AG04450 (cell line): ENCODE data around the gene STXBP6. TPM values are rescaled to one million over a fixed set of nuclear protein-coding genes. Genes with fewer than 3 reads are reported as not detected.

Source experiments
- CTCF ChIA-PET: fragments of 300-600, 350-600 bp; formaldehyde crosslinking; extraction: SDS; loops from one replicate; lab custom pipeline; 2022; ENCODE audit warnings: antibody characterized with exemption, inconsistent platforms; lab: Charles Lee
- POLR2A ChIA-PET: fragments of 350-600 bp; formaldehyde crosslinking; extraction: SDS; loops from one replicate; lab custom pipeline; 2021; ENCODE audit warnings: antibody characterized with exemption, inconsistent platforms; lab: Yijun Ruan, JAX
- DNase-seq: peaks from one replicate; pipeline ENCODE4 v3.0.0-alpha.2; 2011; ENCODE audit warnings: low read depth, low spot score
- H3K27ac ChIP-seq: one replicate; pipeline ENCODE4 v1.5.1; 2012; ENCODE audit warnings: low read depth, low read length, control low read depth
- H3K27me3 ChIP-seq: one replicate; pipeline ENCODE4 v1.6.0; 2012; ENCODE audit warnings: low read length; ENCODE audit not compliant: control insufficient read depth, insufficient read depth
- H3K4me3 ChIP-seq: 2 replicates; pipeline ENCODE4 v1.5.1; 2011; ENCODE audit warnings: mild to moderate bottlenecking, low read depth, low read length, control low read depth
- H3K9me3 ChIP-seq: 2 replicates; pipeline ENCODE4 v1.5.1; 2012; ENCODE audit warnings: low read length; ENCODE audit not compliant: control insufficient read depth, insufficient read depth
- CTCF ChIP-seq: IDR thresholded peaks from 2 replicates; pipeline ENCODE4 v1.5.1; 2011; ENCODE audit warnings: low read depth, low read length, control low read depth, inconsistent platforms
- polyA plus RNA-seq: library from polyadenylated mRNA; depleted of rRNA; stranded (reverse); fragments of >200 nt; gene quantifications from 2 replicates; pipeline ENCODE4 v1.2.3, GENCODE V29; 2011

Gene STXBP6
- polyA plus RNA-seq, 1 experiment: 0.16 TPM

DNA sequence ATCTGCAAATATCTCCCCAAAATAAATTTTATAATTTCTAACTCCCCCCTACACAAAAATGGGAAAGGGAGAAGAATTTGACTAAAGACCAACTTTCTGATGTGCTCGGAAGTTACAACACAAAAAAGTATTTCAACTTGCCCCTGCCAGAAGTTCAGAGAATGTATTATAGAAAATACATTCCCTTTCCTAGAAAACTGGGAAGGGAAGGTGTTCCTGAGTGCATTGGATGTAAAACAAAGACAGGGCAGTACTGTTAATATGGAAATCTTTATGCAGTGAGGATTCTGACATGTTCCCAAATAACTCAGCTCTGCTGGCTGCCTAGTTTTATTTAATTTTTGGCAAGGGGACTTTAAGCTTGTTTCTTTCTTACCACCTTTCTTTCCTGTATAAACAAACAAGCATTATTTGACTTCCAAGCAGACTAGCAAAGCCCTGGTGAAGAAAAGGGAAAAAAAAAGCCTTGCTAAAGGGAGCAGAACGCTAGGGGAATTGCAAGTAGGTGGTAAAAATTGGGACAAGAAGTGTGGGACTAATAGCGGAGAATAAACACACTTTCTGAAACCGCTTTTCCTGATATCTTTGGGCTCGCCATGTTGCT lies 124.1 kb downstream of the STXBP6 start:
- Histone ChIP-seq H3K27ac (no peak overlapping the region), H3K9me3 (no peaks in the 10 kb centered on the region), H3K4me3 (no peak overlapping the region), H3K27me3 (no peaks in the 10 kb centered on the region)
- no peak for DNase-seq
- POLR2A ChIA-PET: no interaction called here
- no peak for TF ChIP-seq CTCF
- CTCF ChIA-PET: no interaction called here

DNA sequence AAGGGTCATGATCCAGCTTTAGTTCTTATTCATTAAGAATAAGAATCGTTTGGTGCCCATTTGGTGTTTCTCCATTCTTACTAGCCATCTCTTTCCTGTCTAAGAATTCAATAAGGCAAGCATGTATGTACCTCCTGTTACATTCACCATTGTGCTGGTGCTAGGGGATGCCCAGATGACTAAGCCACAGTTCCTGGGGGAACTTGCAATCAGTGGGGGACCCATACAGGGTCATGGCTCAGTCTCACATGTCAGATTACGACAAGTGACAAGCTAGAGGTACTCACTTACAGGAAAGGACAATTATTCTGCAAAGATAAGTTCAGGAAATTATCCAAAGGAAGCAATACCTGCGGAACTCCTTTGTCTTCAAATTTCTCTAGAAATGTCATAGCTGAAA lies 125.4 kb downstream of the STXBP6 start:
- H3K9me3 ChIP-seq: no peaks in the 10 kb centered on the region
- ChIA-PET POLR2A (no interaction called here), CTCF (no interaction called here)
- no peak overlapping the region for H3K27ac ChIP-seq
- no peak for TF ChIP-seq CTCF
- H3K4me3 ChIP-seq: no peak overlapping the region
- no peaks in the 10 kb centered on the region for H3K27me3 ChIP-seq
- no peak for DNase-seq

GRCh38 chr14:24921903-24922302 lies 128.0 kb downstream of the STXBP6 start:
- DNase-seq: no peak
- ChIA-PET CTCF (no interaction called here), POLR2A (no interaction called here)
- no peak overlapping the region for H3K27ac ChIP-seq
- no peaks in the 10 kb centered on the region for H3K9me3 ChIP-seq
- H3K4me3 ChIP-seq: no peak overlapping the region
- H3K27me3 ChIP-seq: no peaks in the 10 kb centered on the region
- no peak for TF ChIP-seq CTCF

DNA sequence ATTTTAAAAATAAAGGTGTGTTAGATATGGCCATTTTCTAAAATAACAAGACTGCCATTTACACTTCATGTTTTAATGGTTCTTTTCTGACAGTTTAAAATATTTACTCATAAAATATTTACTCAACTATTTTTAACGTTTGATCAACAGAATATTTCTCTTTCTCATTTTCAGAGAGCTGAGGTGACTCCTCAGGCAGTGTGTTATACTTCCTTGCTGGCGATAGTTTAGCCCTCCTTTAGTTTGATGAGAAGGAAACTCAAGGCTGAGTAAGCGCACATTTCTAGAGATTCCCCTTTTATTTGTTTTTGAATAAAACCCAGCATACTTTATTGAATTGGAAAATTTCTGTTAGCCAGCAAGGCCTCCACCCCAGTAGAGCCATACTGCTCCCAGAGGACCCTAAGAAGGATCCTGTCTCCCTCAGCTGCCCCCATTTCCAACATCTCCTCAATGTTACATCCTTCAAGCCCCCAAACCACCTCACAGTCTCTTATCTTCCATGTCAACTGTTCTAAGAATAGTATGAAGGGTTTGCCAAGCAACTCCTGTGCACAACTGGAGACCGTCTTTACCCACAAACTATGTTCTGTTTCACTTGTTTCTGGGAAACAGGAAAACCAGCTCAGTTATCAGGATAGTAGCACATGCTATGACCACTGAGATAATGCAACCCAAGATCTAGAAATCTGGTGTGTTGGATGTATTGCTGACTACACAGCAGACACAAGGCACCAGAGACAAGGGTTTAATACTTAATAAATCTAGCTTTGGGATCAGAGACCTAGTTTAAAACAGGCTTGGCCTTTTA lies 129.5 kb downstream of the STXBP6 start:
- Histone ChIP-seq H3K9me3 (no peaks in the 10 kb centered on the region), H3K27me3 (no peaks in the 10 kb centered on the region), H3K4me3 (no peak overlapping the region), H3K27ac (no peak overlapping the region)
- no peak for TF ChIP-seq CTCF
- ChIA-PET CTCF (no interaction called here), POLR2A (no interaction called here)
- no peak for DNase-seq

DNA sequence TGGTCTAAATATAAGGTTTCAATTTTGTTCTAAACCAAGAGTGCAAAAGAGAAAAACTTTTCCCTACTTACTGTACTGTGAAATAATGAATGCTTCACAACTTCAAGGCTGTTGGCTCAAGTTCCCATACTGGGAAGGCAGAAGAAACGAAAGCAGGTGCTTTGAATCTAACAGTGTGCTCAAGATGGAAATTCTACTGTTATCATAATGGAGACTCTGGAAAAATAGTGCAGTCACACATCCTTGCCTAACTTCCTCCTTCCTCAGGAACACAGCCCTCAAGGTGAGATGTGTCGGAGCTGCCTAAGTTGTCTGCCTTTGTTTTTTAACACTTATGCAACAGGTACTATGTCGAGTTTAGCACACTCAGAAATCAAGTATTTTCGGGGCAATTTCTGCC lies 131.1 kb downstream of the STXBP6 start:
- no peaks in the 10 kb centered on the region for H3K9me3 ChIP-seq
- H3K27me3 ChIP-seq: no peaks in the 10 kb centered on the region
- POLR2A ChIA-PET: no interaction called here
- no peak overlapping the region for H3K27ac ChIP-seq
- no peak for DNase-seq
- no peak overlapping the region for H3K4me3 ChIP-seq
- no peak for TF ChIP-seq CTCF
- CTCF ChIA-PET: no interaction called here
